ENCODE results near the gene NTN1.

DNA sequence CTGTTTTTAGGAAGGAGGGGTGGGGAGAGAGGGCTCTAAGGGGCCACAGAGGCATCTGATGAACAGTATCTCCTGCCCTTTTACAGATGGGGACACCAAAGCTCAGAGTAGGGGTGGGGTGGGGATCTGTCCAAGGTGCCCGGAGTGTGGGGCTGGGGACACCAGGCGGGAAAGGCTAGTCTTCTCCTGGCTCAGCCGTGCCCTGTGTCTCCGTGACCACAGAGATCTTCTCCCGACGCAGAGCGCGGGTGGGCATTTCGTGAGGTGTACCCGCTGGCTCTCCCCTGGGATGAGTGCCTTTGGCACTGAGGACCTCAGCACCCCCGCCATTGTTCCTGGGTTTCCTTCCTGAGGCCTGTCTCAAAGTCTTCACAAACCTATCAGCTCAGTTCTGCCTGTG, 209.6 kb downstream of the NTN1 start:
- TF ChIP-seq MAFK (IDR thresholded peaks at IDR 0.05; ENCODE audit: low read depth, low read length) (no peak), POLR2A (IDR thresholded peaks at IDR 0.05; ENCODE audit: low read depth, low read length) (no peak), CTCF (conservative IDR thresholded peaks at IDR 0.05; ENCODE audit: low read depth, low read length) (no peak), MXI1 (IDR thresholded peaks at IDR 0.05; ENCODE audit: borderline replicate concordance, low read depth, low read length) (no peak), SMC3 (IDR thresholded peaks at IDR 0.05; ENCODE audit: low read depth, low read length) (no peak), RAD21 (IDR thresholded peaks at IDR 0.05; ENCODE audit: low read length) (no peak), BHLHE40 (IDR thresholded peaks at IDR 0.05; ENCODE audit: low read depth, low read length) (no peak)
